WERI-Rb-1 (cell line): ENCODE data around the gene RASSF3.

Experiments
- DNase-seq: peaks from one replicate; pipeline ENCODE4 v3.0.0-alpha.2; 2020
- H3K27ac ChIP-seq: fragments of 250-450 bp; sonication (Bioruptor Pico); 2 replicates; pipeline ENCODE4 v1.5.1; 2020; ENCODE audit warnings: mild to moderate bottlenecking, moderate library complexity
- H3K27me3 ChIP-seq: fragments of 250-450 bp; sonication (Bioruptor Pico); 2 replicates; pipeline ENCODE4 v1.5.1; 2021; ENCODE audit warnings: mild to moderate bottlenecking, low read depth, moderate library complexity; ENCODE audit not compliant: insufficient read depth, severe bottlenecking
- H3K36me3 ChIP-seq: fragments of 250-450 bp; sonication (Bioruptor Pico); 2 replicates; pipeline ENCODE4 v1.5.1; 2020; ENCODE audit warnings: mild to moderate bottlenecking, moderate library complexity
- H3K4me3 ChIP-seq: 2 replicates; pipeline ENCODE4 v1.5.1; 2011; ENCODE audit warnings: low read depth, mild to moderate bottlenecking, control low read depth, low read length
- H3K9me3 ChIP-seq: fragments of 250-450 bp; sonication (Bioruptor Pico); 2 replicates; pipeline ENCODE4 v1.5.1; 2021; ENCODE audit warnings: mild to moderate bottlenecking, moderate library complexity; ENCODE audit not compliant: severe bottlenecking
- CTCF ChIP-seq: IDR thresholded peaks from 2 replicates; pipeline ENCODE4 v1.5.1; 2011; ENCODE audit warnings: low read depth, mild to moderate bottlenecking, control low read depth, inconsistent platforms, low read length

The RASSF3 gene

DNA sequence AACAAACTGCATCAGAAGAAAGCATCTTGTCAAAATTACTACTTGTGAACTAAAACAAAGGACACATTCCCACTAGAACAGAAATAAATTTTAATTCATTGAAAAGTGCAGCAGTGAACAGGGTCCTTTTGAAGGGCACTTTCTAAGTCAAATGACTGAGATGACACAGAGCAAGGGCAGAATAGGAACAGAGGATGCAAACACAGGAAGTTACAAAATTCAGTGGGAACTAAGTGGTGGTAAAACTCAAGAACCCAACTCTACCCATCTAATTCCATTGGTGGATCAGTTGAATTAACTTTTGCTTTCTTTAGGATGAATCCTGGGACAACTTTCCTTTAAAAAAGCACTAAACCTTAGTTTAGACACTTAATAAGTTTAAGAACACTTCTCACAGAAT is 103.1 kb downstream of the RASSF3 start:
- no peak overlapping the region for H3K27ac ChIP-seq
- H3K27me3 ChIP-seq, result no peaks in the 10 kb centered on the region
- no peak for DNase-seq
- H3K4me3 ChIP-seq, result no peak overlapping the region
- peaks cover 34% of the 10 kb centered on the region for H3K36me3 ChIP-seq
- no peak for TF ChIP-seq CTCF
- no peaks in the 10 kb centered on the region for H3K9me3 ChIP-seq

DNA sequence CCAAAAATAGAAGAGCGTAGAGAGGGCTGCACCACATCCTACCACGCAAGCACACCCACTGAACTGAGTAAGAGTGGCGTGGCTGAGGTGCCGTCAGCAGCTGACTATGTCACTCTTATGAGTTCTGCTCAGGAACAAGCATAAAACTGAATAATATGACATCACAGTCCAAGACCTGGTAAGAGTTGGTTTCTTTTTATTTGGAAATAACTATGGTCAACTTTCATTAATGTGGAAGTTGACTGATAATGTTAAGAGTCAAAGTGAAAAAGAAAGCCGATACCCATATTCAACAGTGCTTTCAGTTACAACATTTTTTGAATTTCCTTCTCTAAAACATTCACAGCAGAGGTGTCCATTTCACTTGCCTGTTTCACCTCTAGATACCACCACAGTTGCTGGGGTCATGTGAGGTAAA is 104.3 kb downstream of the RASSF3 start:
- Histone ChIP-seq H3K27ac (no peak overlapping the region), H3K27me3 (no peaks in the 10 kb centered on the region), H3K9me3 (no peaks in the 10 kb centered on the region), H3K36me3 (peaks cover 45% of the 10 kb centered on the region), H3K4me3 (no peak overlapping the region)
- no peak for DNase-seq
- TF ChIP-seq CTCF, result no peak

GRCh38 chr12:64716371-64716770 is 106.1 kb downstream of the RASSF3 start:
- H3K4me3 ChIP-seq, result no peak overlapping the region
- no peak for TF ChIP-seq CTCF
- H3K36me3 ChIP-seq, result peaks cover 48% of the 10 kb centered on the region
- H3K9me3 ChIP-seq, result no peaks in the 10 kb centered on the region
- H3K27ac ChIP-seq, result no peak overlapping the region
- DNase-seq, result no peak
- no peaks in the 10 kb centered on the region for H3K27me3 ChIP-seq

GRCh38 chr12:64716839-64717455 is 106.7 kb downstream of the RASSF3 start:
- DNase-seq, result no peak
- H3K9me3 ChIP-seq, result no peaks in the 10 kb centered on the region
- H3K4me3 ChIP-seq, result no peak overlapping the region
- no peak overlapping the region for H3K27ac ChIP-seq
- no peaks in the 10 kb centered on the region for H3K27me3 ChIP-seq
- no peak for TF ChIP-seq CTCF
- peaks cover 48% of the 10 kb centered on the region for H3K36me3 ChIP-seq

DNA sequence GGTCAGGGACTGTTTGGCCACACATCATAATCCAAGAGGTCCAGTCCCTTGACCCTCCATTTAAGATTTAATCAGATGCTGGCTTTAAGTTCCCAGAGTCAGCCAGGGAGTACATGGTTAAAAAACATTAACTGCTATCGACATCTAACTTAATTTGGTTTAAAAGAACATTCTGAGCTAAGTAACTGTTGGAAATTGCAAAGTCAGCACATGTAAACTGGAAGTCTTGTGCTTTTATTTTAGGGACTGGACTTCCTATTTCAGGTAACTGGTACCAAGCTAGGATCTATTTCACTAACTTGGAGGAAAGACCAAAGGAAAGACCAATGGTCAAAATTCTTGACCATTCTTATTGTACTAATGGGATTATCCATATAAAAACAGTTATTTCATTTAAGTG is 108.4 kb downstream of the RASSF3 start:
- H3K27me3 ChIP-seq, result no peaks in the 10 kb centered on the region
- peaks cover 54% of the 10 kb centered on the region for H3K36me3 ChIP-seq
- no peak for DNase-seq
- no peak overlapping the region for H3K27ac ChIP-seq
- H3K4me3 ChIP-seq, result no peak overlapping the region
- TF ChIP-seq CTCF, result no peak
- H3K9me3 ChIP-seq, result no peaks in the 10 kb centered on the region

- H3K27me3 ChIP-seq, result no peaks in the 10 kb centered on the region
- no peaks in the 10 kb centered on the region for H3K9me3 ChIP-seq
- DNase-seq, result peak; percentile 31
- TF ChIP-seq CTCF, result no peak
- peaks cover 40% of the 10 kb centered on the region for H3K36me3 ChIP-seq
- no peak overlapping the region for H3K4me3 ChIP-seq
- H3K27ac ChIP-seq, result peak overlapping the region; percentile 21; the same call in 1 of the 2 replicates
Observed at GRCh38 chr12:64720884-64721283, 110.6 kb downstream of the RASSF3 start.
